ENCODE data around the gene FERMT2.
A peak's percentile ranks its signal among the peaks of the same experiment; 100 is the strongest.
"Not testable (repeated sequence)": the region's sequence is repeated elsewhere in the genome, so short reads cannot be mapped to it uniquely, and the experiment has no call there.

Gene FERMT2

DNA sequence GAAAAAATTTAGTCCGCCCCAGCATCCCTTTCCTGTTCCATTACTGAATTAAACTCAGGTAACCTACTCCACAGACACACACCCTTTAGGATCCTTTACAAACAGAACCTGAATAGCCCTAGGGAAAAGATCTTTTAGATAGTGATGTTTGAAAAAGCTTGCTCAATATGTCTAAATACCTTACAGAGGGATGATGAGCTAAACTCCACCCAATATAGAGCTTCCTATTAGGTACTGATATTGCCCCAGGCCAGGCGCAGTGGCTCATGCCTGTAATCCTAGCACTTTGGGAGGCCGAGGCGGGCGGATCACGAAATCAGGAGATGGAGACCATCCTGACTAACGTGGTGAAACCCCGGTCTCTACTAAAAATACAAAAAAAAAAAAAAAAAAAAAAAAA, 50.1 kb downstream of the FERMT2 start:
- no peak for DNase-seq

DNA sequence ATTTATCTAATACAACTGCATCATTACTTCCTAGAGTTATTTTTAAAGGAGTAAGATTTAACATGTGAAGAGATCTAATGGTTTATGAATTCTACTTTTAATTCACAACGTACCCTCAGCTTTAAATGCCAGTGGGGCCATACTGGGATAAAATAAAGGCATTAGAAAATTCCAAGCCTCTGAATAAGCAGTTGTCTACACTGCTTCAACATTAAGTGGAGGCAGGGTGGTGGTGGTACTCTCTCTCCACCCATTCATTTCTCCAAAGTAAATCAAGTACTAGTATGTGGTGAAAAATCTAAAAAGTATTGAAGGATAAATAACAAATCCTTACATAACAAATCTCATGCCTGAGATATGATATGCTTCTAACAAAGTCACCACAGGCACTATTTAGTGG, 52.4 kb downstream of the FERMT2 start:
- no peak for DNase-seq

DNA sequence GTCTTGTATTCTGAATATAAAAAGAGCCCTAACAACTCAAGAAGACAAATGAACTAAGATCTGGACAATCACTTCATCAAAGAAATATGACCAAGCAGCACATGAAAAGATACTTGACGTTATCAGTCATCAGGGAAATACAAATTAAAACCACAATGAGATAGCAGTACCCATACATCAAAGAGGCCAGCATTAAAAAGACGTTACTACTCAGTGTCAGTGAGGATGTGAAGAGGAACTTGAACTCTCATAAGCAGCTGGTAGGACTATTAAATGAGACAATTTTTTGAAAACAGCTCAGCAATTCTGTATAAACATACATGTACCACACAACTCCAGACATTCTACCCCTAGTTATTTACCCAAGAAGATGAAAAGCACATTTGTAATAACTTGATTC, 55.9 kb downstream of the FERMT2 start:
- DNase-seq = no peak

DNA sequence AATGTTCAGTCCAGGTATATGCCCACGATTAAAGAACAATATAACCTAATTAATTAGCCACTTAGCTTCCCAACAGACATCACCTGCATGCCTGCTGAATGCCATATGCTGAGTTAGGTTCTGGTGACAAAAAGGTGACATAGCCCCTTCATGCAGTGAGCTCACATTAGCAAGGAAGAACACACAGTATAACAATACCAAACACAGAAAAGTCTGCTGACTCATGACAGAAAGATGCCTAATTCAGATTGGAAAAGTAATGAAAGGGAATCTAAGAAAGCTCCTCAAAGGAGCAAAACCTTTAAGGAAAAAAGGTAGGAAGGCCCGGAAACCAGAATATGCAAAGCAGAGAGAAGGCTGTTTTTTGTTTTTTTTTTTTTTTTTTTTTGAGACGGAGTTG, 59.0 kb downstream of the FERMT2 start:
- no peak for DNase-seq

DNA sequence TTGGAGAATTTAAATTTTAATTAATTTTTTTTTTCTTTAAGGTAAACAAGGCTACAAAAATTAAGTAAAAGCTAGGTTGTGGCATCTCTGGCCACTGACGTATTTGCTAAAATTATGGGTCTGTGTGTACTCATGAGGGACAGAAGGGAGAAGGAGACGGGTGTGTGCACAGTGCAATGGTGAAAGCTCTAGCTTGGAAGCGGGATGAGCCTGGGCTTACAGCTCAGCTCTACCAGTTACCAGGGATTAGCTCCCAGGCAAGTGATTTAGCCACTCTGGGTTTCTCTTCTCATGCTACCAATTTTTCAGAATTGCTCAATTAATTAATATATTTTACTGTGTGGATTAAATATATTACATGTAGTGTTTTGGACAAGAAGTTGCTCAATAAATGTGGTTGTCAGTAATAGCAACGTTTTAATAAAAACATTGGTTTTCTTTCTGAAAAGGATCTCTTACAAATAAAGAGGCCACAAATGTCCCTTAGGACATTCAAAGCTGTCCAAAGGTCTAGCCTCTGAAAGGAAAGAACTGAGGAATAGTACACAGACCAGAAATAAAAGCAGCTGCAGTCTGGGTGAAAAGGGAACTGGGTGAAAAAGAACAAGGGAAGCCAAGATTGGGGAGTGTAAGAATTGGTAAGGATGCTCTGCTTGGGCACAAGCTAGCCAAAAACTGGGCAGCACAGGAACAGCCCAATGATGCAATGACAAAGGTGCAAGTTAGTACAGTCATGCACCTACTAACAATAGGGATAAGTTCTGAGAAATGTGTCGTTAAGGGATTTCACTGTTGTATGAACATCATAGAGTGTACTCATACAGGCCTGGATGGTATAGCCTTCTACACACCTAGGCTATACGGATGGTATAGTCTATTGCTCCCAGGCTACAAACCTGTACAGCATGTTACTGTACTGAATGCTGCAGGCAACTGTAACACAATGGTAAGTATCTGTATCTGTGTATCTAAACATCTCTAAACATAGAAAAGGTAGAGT, 61.7 kb downstream of the FERMT2 start:
- peak; percentile 37 for DNase-seq

DNA sequence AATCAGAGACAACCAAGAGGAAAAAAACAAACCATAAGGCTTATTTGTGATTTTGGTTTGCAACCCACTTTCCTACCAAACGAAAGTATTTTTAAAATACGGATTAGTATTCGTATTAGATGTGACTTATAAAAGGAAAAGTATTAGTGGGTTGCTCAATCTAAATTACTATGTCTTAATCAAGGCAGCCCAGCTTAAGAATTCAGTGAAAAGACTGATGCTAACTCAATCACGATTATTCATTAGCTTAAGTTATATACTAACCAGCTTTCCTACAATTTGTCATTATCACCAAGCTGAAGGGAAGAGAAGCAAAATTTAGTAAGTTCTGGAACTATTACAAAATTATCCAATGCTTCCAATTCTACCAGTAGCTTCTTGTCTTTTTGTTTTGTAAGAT, 62.7 kb downstream of the FERMT2 start:
- no peak for DNase-seq

DNA sequence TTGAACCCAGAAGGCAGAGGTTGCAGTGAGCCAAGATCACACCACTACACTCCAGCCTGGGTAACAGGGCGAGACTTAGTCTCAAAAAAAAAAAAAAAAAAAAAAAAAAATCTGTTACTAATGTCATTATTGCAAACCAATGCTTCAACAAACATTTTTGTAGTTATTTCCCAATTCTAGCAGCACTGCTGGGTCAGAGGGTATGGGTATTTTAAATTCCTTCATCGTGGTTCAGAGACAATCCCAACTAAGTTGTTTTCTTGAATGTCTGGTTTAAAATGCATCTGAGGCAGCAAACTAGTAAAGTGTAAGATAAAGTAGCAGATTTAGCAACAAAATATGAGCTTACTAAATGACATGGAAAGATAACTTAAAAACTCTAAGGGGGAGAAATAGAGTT, 65.6 kb downstream of the FERMT2 start:
- DNase-seq = no peak

DNA sequence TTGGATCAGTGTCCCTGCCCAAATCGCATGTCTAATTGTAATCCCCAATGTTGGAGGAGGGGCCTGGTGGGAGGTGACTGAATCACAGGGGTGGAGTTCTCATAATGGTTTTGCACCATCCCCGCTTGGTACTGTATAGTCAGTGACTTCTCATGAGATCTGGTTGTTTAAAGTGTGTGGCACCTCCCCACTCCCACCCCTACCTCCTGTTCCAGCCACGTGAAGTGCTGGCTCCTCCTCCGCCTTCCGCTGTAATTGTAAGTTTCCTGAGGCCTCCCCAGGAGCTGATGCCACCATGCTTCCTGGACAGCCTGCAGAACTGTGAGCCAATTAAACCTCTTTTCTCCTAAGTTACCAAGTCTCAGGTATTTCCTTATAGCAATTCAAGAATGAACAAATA, 67.2 kb downstream of the FERMT2 start:
- no peak for DNase-seq

DNA sequence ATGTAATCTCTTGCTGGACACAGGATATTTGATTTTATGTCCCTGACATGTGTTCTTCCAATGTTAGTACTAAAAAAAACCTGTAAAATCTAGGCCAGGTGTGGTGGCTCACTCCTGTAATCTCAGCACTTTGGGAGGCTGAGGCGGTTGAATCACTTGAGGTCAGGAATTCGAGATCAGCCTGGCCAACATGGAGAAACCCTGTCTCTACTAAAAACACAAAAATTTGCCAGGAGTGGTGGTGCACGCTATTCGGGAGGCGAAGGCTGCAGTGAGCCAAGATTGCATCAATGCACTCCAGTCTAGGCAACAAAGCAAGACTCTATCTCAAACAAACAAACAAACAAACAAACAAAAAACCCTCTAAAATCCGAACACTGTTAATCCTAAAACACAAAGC, 68.0 kb downstream of the FERMT2 start:
- DNase-seq = no peak

DNA sequence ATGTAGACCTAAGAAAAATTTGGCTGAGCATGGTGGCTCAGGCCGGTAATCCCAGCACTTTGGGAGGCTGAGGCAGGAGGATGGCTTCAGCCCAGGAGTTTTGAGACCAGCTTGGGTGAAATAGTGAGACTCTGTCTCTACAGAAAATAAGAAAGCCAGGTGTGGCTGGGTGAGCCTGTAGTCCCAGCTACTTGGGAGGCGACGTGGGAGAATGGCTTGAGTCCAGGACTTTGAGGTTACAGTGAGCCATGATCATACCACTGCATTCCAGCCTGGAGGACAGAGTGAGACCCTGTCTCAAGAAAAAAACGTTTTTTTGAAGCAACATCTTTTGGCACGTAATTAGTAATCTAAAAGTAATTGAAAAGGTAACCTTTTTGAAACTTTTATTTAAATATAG, 70.9 kb downstream of the FERMT2 start:
- no peak for DNase-seq

DNA sequence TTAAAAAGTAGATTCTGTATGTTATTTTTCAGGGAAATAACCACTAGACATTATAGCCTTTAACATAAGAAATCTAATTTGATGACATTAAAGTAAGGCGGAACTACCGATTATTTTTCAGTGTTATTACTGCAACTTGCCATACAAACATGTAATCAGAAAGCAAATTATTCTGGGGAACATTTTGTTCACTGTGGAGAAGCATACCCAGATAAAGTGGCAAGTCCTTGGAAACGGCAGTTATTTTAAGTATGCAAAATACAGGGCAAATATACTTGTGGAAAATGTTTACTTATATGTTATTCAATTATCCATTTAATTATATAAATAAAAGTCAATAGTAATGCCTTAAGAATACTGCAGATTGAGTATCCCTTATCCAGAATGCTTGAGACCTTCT, 71.9 kb downstream of the FERMT2 start:
- DNase-seq = no peak

DNA sequence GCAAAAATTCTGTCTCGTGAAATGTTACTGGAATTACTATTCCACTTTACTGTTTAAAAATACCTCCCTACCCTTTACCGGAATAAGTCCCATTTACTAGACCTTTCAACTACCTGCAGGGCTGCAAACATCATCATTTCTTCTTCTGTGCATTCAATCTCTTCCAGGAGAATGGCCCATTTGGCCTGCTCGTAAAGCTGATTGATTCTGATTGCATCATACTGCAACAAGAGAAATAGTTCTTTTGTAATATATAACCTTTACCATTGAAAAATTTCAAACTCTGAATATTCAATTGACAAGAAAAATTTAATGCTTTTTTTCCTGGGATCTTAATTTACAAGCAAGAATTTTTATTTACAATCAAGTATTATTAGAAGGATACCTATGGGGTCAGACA, 72.4 kb downstream of the FERMT2 start:
- DNase-seq = no peak

DNA sequence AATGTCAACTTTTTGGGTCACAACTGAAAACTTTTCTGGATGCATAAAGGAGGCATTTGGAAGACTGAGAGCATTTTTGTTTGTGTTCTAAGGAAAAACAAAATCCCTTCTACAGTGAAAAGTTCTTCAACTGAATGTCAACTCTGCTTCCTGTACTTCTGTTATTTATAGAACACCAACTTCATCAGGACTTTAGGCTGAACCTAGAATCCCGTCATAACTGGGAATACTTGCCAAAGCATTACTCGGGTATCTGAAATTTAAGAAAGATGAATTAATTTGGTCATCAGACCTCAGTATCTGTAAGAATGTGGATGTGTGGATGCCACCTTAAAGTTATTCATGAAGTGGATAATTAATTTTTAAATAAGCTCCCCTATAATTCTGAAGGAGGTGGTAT, 73.2 kb downstream of the FERMT2 start:
- DNase-seq = no peak

DNA sequence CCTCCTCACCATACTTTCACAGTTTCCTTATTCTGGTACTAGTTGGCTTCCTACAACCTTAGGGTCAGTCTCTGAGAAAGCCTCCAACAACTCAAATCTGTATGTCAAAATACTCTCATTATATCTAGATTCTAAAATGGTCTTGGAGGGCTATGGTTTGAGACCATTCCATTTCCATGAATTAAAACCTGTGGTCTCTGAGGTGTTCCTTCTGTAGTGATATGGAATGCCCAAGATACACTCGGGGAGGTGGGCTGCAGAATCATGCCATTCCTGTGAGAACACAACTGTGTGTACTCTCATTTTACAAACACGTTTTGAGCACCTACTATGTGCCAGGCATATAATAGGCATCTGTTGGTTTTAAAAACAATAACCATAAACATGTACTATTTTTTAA, 74.0 kb downstream of the FERMT2 start:
- DNase-seq = no peak

DNA sequence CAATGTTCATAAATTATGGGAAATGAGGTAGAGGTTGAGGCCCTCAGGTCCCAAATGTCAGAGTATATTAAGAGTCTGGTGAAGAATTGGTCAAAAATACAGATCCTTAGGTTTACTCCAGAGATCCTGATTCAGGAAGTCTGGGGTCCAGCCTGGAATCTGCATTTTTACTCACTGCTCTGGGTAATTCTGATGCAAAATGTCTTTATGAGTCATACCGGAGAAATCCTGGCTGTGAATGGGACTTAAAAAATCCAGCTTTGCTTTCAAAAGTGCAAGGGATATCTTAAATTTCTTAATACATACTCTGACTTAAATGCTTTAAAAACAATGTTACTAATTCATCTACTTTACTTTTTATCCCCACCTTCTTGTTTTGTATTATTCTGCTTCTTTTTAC, 74.5 kb downstream of the FERMT2 start:
- DNase-seq = no peak

DNA sequence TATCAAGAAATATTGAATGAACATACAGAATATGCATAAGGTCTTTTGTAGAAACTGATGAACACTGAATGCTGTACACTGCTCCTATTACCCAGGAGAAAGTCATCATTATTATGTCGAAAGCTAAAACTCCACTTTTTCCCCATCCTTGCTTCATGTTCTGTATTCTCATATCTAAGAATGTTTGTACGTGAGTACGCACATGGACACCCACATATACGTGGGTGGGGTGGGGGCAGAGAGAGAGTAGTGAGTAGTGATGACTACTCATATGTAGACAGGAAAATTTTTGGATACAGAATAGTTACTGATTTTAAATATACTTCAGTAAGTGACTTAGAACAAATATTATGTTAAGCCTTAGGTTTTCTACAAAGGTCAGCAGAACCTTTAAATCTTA, 75.1 kb downstream of the FERMT2 start:
- DNase-seq = no peak

DNA sequence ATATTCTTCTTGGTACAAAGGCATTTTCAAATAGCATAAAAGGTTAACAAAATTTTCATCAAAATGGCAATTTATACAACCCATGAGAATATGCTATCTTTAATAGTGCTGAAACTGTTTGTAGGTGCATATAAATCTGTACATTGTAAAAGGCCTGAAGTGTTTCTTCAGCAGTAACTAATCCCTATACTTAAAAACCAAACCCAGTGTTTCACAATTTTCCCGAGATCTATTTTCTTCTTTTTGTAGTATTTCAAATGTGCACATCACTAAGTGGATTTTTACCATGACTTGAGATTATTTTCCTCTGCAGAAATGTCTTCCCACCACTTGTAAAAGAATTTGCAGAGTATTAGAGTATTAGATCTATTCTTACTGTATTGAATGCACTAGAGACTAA, 76.5 kb downstream of the FERMT2 start:
- no peak for DNase-seq

DNA sequence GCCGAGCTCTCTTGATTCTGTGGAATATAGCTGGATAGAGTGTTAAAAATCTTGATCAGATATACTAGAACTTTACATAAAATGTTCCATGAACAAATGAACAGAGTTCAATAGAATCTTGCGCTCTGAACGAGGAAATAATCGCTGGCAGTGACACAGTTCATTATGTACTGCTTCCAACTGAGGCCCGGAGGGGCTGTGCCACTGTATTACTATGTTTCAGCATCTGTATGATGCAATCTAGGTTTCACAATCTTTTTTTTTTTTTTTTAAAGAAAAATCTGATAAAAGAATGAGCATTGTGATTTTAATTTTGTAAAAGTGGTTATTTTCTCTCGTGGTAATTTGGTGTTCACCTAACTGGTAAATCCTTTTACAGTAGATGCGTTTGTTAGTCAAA, 77.2 kb downstream of the FERMT2 start:
- DNase-seq = no peak

DNA sequence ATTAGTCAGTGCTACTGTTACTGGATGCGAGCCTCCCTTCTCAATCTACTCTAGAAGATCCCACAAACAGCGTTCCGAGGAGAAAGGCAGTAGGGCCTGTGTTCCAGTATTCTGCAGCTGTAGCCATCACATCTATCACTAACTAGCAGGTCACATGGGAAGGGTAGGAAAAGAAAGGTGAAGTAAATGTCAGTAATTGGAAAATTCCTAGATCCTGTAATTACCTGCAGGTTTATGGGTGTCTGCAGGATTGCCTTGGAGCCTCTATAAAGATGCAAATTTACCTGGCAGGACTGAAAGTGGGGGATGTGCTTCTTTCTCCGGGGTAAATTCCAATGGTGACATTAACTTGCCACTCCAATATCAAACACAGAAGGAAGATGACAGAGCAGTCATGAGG, 77.8 kb downstream of the FERMT2 start:
- no peak for DNase-seq

DNA sequence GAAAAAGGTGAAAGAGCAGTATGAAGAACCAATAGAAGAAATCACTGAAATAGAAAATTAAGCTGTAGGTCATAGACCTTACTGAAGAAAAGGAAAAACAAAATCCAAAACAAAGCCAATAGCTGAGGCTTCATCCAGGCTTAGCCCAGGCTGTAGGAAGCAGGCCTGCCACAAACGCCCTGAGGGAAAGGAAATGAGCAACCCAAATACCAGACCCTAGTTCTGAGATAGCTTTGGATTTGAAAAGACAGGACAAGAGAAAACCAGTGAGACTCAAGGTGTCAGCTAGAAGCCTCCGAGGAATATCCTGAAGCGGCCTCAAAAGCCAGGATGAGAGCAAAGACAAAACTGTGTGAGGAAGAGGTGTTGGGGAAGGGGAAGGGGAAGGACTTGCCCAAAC, 79.2 kb downstream of the FERMT2 start:
- no peak for DNase-seq

DNA sequence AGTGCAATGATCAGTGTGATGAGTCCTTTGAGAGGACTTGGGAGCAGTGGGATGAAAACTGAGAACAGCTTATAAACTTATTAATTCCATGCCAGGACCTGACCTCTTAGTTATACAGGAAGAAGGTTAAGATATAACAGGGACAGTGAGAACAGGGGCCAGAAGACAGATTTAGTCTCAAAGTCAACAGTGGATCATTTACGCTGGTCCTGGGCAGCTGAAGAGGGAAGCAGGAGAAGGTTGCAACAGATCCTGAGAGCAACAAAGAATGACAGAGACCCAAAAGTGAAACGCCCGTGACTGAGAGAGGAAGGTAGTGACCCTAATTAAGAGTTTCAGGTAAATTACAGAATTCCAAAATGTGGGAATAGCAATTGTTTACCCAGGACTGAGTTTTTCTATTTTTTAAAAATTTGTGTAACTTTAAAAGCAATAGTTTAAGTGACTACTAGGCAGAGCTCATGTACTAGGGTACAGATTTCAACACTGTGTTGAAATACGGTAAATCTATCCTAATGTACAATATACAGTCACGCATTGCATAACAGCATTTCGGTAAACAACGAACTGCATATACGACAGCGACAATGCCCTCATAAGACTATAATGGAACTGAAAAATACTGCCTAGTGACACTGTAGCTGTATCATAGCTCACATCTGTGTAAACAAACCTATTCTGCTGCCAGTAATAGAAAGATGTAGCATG, 81.8 kb downstream of the FERMT2 start:
- no peak for DNase-seq

DNA sequence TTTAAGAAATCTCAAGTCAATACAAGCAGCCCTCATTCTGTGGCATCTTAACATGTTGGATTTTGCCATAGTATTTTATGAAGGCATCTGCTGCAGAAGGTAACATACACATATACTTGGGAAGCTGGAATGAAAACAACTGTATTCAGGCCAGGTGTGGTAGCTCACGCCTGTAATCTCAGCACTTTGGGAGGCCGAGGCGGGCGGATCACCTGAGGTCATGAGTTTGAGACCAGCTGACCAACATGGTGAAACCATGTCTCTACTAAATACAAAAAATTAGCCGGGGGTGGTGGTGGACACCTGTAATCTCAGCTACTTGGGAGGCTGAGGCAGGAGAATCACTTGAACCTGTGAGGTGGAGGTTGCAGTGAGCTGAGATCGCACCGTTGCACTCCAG, 86.0 kb downstream of the FERMT2 start:
- DNase-seq = not testable (repeated sequence)

DNA sequence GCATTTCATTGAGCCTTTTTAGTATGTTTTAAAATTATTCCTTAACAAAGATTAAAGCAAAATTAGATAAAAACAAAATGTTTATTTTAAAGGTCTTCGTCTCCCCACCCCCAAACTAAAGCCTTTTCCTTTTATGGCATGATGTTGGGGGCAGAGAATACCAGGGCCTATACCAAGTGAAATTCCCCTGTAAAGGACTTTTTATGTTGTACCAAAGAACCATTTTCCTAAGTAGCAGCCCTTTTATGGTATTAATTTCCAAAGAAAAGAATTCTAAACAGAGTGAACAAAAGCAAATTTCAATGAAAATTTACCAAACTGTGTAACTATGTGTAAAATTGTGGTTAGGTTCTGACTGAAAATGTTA, 87.5 kb downstream of the FERMT2 start:
- DNase-seq = no peak

DNA sequence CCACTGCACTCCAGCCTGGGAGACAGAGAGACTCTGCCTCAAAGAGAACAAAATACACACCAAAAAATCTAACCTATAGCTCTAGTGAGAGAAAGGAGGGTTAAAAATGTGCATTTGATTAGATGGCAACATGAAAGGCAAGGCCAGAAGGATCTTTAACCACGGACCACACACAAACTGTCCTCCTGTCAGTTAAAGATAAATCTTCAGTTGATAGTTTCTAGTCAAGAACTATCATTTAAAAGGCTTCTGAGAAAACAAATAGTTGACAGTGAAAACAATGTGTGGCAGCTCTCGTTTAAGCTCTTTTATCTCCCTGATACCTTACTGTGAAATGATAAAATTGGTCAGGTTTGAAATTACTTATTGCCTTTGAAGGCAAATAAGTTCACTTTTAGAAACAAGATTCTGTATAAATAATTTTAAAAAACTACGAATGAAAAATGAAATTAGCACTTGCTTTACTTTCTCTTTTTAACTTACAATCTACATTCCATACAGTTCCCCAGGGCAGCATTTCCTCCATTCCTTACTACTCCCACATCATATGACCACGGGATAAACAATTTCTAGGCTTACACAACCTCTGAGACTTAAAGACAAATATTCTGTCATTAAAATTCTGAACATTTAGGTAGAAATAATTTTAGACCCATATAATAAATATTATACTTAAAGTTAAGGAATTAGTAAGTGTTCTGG, 88.1 kb downstream of the FERMT2 start:
- DNase-seq = no peak
